H1 (cell line): Measurements from ENCODE around the gene BHLHE23. TPM values are rescaled to one million over a fixed set of nuclear protein-coding genes. Genes with fewer than 3 reads are reported as not detected.

Experiments
- ASH2L ChIP-seq: fragments of 200-600, 300-600 bp; sonication (generic); IDR thresholded peaks from one replicate; pipeline ENCODE4 v1.7.1; 2017; ENCODE audit warnings: low read length
- CTCF ChIP-seq, 3 experiments: IDR thresholded peaks; 1 replicate in 2 of 3; 2 replicates in 1 of 3; pipeline versions ENCODE4 v1.5.1 to v1.6.1; 2011; ENCODE audit warnings: low read length in 3 of 3, mild to moderate bottlenecking in 3 of 3, inconsistent platforms in 2 of 3, low read depth in 1 of 3, moderate library complexity in 1 of 3; ENCODE audit not compliant: insufficient read depth in 1 of 3; ENCODE audit errors: control extremely low read depth in 1 of 3
- PHF8 ChIP-seq: fragments of 200-600 bp; sonication (generic); conservative IDR thresholded peaks from 2 replicates; pipeline ENCODE4 v1.7.1; 2012; ENCODE audit warnings: low read depth, mild to moderate bottlenecking, inconsistent platforms, low read length, moderate library complexity
- POLR2AphosphoS5 ChIP-seq: IDR thresholded peaks from 2 replicates; pipeline ENCODE4 v1.6.1; 2011; ENCODE audit warnings: low read depth, low read length
- RFX5 ChIP-seq: IDR thresholded peaks from 2 replicates; pipeline ENCODE4 v1.6.1; 2011; ENCODE audit warnings: low read depth, low read length, improper control_type of control experiment, borderline replicate concordance
- SAP30 ChIP-seq: fragments of 300-600 bp; sonication (generic); IDR thresholded peaks from 2 replicates; pipeline ENCODE4 v1.7.1; 2012; ENCODE audit warnings: low read length, moderate library complexity, mild to moderate bottlenecking, inconsistent platforms; ENCODE audit not compliant: insufficient read depth, insufficient replicate concordance
- ZNF274 ChIP-seq: IDR thresholded peaks from 2 replicates; pipeline ENCODE4 v1.7.0; 2012; ENCODE audit warnings: low read length, borderline replicate concordance; ENCODE audit errors: extremely low read depth
- polyA plus RNA-seq, 7 experiments: library from polyadenylated mRNA; depleted of rRNA in 3 of 7; stranded (reverse) in 5 of 7; unstranded in 2 of 7; fragments of >200 nt in 5 of 7; fragments of 200-250 nt in 2 of 7; gene quantifications; 1 replicate in 5 of 7; 2 replicates in 1 of 7; 4 replicates in 1 of 7; pipeline versions ENCODE4 v1.2.1 to v1.2.3, GENCODE V29; 2011 to 2013; ENCODE audit warnings: missing spikeins in 2 of 7, mixed read lengths in 2 of 7
- total RNA-seq: library from RNA; stranded (reverse); fragmentation: NEBNext Ultra II Directional; extraction: Animal tissue kit (Norgen Biotek cat#: 25700); gene quantifications from 2 replicates; pipeline ENCODE4 v1.2.1, GENCODE V29; 2021

BHLHE23 gene
- total and polyA plus RNA-seq, 2 of the 8 experiments (the other 6 are each of a cell fraction or from before 2014, with no cell fraction given), result 0.47 TPM; not detected in 1

GRCh38 chr20:62980380-62980960 lies 26.3 kb downstream of the BHLHE23 start (continued):
- TF ChIP-seq CTCF (IDR thresholded peaks at IDR 0.05; ENCODE audit: control extremely low read depth in 1 of 3, insufficient read depth in 1 of 3, low read depth in 1 of 3, low read length in 3 of 3), result no peak
- no peak for TF ChIP-seq ASH2L
- TF ChIP-seq SAP30, result no peak
- no peak for TF ChIP-seq ZNF274
- TF ChIP-seq RFX5, result no peak
- no peak for TF ChIP-seq PHF8
- no peak for TF ChIP-seq POLR2AphosphoS5
